Keratinocyte (primary cell): ENCODE results near the gene POLH. TPM values are rescaled to one million over a fixed set of nuclear protein-coding genes. Genes with fewer than 3 reads are reported as not detected.

Experiments used
- DNase-seq: peaks from one replicate; pipeline ENCODE4 v3.0.0-alpha.2; 2011; ENCODE audit warnings: low read depth, missing footprints, low spot score
- FAIRE-seq: peaks from 2 replicates; lab custom pipeline; 2011; peaks lifted over from hg19 to GRCh38; lab: Jason Lieb, UNC
- H2AFZ ChIP-seq: 2 replicates; pipeline ENCODE4 v1.6.0; 2012; ENCODE audit warnings: low read length, control low read depth, inconsistent platforms; ENCODE audit not compliant: control insufficient read depth
- H3K27ac ChIP-seq: 2 replicates; pipeline ENCODE4 v1.5.1; 2011; ENCODE audit warnings: low read length; ENCODE audit not compliant: control insufficient read depth, insufficient read depth
- H3K27me3 ChIP-seq: 3 replicates; pipeline ENCODE4 v1.6.0; 2011; ENCODE audit warnings: low read length; ENCODE audit not compliant: control insufficient read depth, insufficient read depth; ENCODE audit errors: extremely low read depth
- H3K36me3 ChIP-seq, 2 experiments: 2 replicates in 1 of 2; 3 replicates in 1 of 2; pipeline ENCODE4 v1.5.1; 2011; ENCODE audit warnings: low read length in 2 of 2, mild to moderate bottlenecking in 1 of 2; ENCODE audit not compliant: control insufficient read depth in 2 of 2, insufficient read depth in 2 of 2; ENCODE audit errors: extremely low read depth in 1 of 2
- H3K4me1 ChIP-seq: 3 replicates; pipeline ENCODE4 v1.5.1; 2011; ENCODE audit warnings: low read length; ENCODE audit not compliant: control insufficient read depth, insufficient read depth; ENCODE audit errors: extremely low read depth
- H3K4me2 ChIP-seq: 3 replicates; pipeline ENCODE4 v1.6.0; 2011; ENCODE audit warnings: low read depth, low read length; ENCODE audit not compliant: control insufficient read depth, insufficient read depth; ENCODE audit errors: extremely low read depth
- H3K4me3 ChIP-seq, 3 experiments: fragments of 200-600 bp in 1 of 3; sonication (generic) in 1 of 3; 2 replicates in 2 of 3; 3 replicates in 1 of 3; pipeline ENCODE4 v1.5.1; 2011 to 2016; ENCODE audit warnings: low read length in 3 of 3, mild to moderate bottlenecking in 3 of 3, control low read depth in 2 of 3, inconsistent platforms in 1 of 3, low read depth in 1 of 3, mixed read lengths in 1 of 3, mixed run types in 1 of 3, moderate library complexity in 1 of 3; ENCODE audit not compliant: control insufficient read depth in 2 of 3, insufficient read depth in 2 of 3; ENCODE audit errors: extremely low read depth in 1 of 3
- H3K79me2 ChIP-seq: 2 replicates; pipeline ENCODE4 v1.6.0; 2012; ENCODE audit warnings: low read length; ENCODE audit not compliant: control insufficient read depth, insufficient read depth
- H3K9ac ChIP-seq: 3 replicates; pipeline ENCODE4 v1.6.0; 2011; ENCODE audit warnings: low read length; ENCODE audit not compliant: control insufficient read depth, insufficient read depth; ENCODE audit errors: extremely low read depth
- H3K9me1 ChIP-seq: 3 replicates; pipeline ENCODE4 v1.6.0; 2011; ENCODE audit warnings: low read length; ENCODE audit not compliant: control insufficient read depth, insufficient read depth; ENCODE audit errors: extremely low read depth
- H3K9me3 ChIP-seq: 2 replicates; pipeline ENCODE4 v1.5.1; 2012; ENCODE audit warnings: low read depth, low read length; ENCODE audit not compliant: control insufficient read depth
- H4K20me1 ChIP-seq: 3 replicates; pipeline ENCODE4 v1.6.0; 2011; ENCODE audit warnings: low read length; ENCODE audit not compliant: control insufficient read depth, insufficient read depth; ENCODE audit errors: extremely low read depth
- CTCF ChIP-seq, 3 experiments: IDR thresholded peaks in 1 of 3; conservative IDR thresholded peaks in 1 of 3; optimal IDR thresholded peaks in 1 of 3; 2 replicates in 2 of 3; 3 replicates in 1 of 3; pipeline versions ENCODE3 to v1.5.1; 2011; ENCODE audit warnings: low read length in 3 of 3, mild to moderate bottlenecking in 3 of 3, moderate library complexity in 2 of 3, control low read depth in 1 of 3, inconsistent platforms in 1 of 3; ENCODE audit not compliant: insufficient read depth in 2 of 3; ENCODE audit errors: extremely low read depth in 1 of 3
- EZH2 ChIP-seq: IDR thresholded peaks from one replicate; pipeline ENCODE4 v1.6.1; 2012; ENCODE audit warnings: inconsistent platforms, mild to moderate bottlenecking, low read length, moderate library complexity
- dilution Hi-C: fragments of 300-500 bp; cut with MboI; formaldehyde crosslinking; loops from one replicate; pipeline ENCODE4 v1.7.0; 2020; ENCODE audit warnings: low sequenced_read_pairs; ENCODE audit not compliant: extremely low pct_ligation_motif_present
- polyA plus RNA-seq, 5 experiments: library from polyadenylated mRNA; depleted of rRNA in 3 of 5; stranded (reverse) in 3 of 5; stranded (forward) in 1 of 5; unstranded in 1 of 5; fragments of >200 nt; gene quantifications; 1 replicate in 1 of 5; 2 replicates in 3 of 5; 3 replicates in 1 of 5; pipeline versions ENCODE4 v1.2.1 to v1.2.3, GENCODE V29; 2011 to 2012; ENCODE audit warnings: missing spikeins in 2 of 5, low read depth in 1 of 5, low replicate concordance in 1 of 5

POLH gene
- polyA plus RNA-seq, 1 donor (not counting 4 experiments of a cell fraction or from before 2014, with no cell fraction given): 29.9 TPM

GRCh38 chr6:43578748-43579147 is 2.8 kb downstream of the POLH start:
- DNase-seq: no peak
- H3K79me2 ChIP-seq: peaks cover 67% of the 10 kb centered on the region
- H3K4me3 ChIP-seq: peak overlapping the region; percentile 18 to 36 (median 25)

GRCh38 chr6:43579171-43579570 is 3.2 kb downstream of the POLH start:
- H3K9ac ChIP-seq: no peak overlapping the region
- no peaks in the 10 kb centered on the region for H4K20me1 ChIP-seq
- H3K4me3 ChIP-seq: peak overlapping the region in 1 of 3 experiments; percentile 18
- H3K36me3 ChIP-seq: peaks cover 5 to 23% of the 10 kb centered on the region in 2 experiments
- FAIRE-seq (no peak), DNase-seq (no peak)
- dilution Hi-C loops: no loop called here
- TF ChIP-seq EZH2: no peak
- H3K9me1 ChIP-seq: no peaks in the 10 kb centered on the region
- H3K79me2 ChIP-seq: peaks cover 63% of the 10 kb centered on the region
- H3K9me3 ChIP-seq: no peaks in the 10 kb centered on the region
- H3K4me2 ChIP-seq: peak overlapping the region; percentile 67
- H3K4me1 ChIP-seq: peaks cover 11% of the 10 kb centered on the region
- H3K27me3 ChIP-seq: no peaks in the 10 kb centered on the region
- no peak overlapping the region for H2AFZ ChIP-seq
- no peak overlapping the region for H3K27ac ChIP-seq

More at GRCh38 chr6:43578748-43579147, 2.8 kb downstream of the POLH start:
- dilution Hi-C loops: no loop called here
- peaks cover 2 to 19% of the 10 kb centered on the region in 2 experiments for H3K36me3 ChIP-seq
- H4K20me1 ChIP-seq: no peaks in the 10 kb centered on the region
- H3K9me1 ChIP-seq: no peaks in the 10 kb centered on the region
- peaks cover 11% of the 10 kb centered on the region for H3K4me1 ChIP-seq
- no peak for TF ChIP-seq EZH2
- no peak for TF ChIP-seq CTCF (optimal IDR thresholded peaks at IDR 0.05 in 1 of 3, IDR thresholded peaks at IDR 0.05 in 1 of 3, conservative IDR thresholded peaks at IDR 0.05 in 1 of 3; ENCODE audit: extremely low read depth in 1 of 3, insufficient read depth in 2 of 3, low read length in 3 of 3)
- no peaks in the 10 kb centered on the region for H3K9me3 ChIP-seq
- no peak overlapping the region for H3K9ac ChIP-seq
- H3K27ac ChIP-seq: no peak overlapping the region
- H2AFZ ChIP-seq: no peak overlapping the region
- no peaks in the 10 kb centered on the region for H3K27me3 ChIP-seq
- peak overlapping the region; percentile 67 for H3K4me2 ChIP-seq
- no peak for FAIRE-seq

- H3K9me3 ChIP-seq: no peaks in the 10 kb centered on the region
- TF ChIP-seq EZH2 (no peak), CTCF (optimal IDR thresholded peaks at IDR 0.05 in 1 of 3, IDR thresholded peaks at IDR 0.05 in 1 of 3, conservative IDR thresholded peaks at IDR 0.05 in 1 of 3; ENCODE audit: extremely low read depth in 1 of 3, insufficient read depth in 2 of 3, low read length in 3 of 3) (no peak)
- H3K4me3 ChIP-seq: no peak overlapping the region
- H3K27me3 ChIP-seq: no peaks in the 10 kb centered on the region
- no peaks in the 10 kb centered on the region for H3K9me1 ChIP-seq
- H3K9ac ChIP-seq: no peak overlapping the region
- H2AFZ ChIP-seq: no peak overlapping the region
- peaks cover 14 to 30% of the 10 kb centered on the region in 2 experiments for H3K36me3 ChIP-seq
- H4K20me1 ChIP-seq: no peaks in the 10 kb centered on the region
- no peak overlapping the region for H3K4me2 ChIP-seq
- FAIRE-seq (no peak), DNase-seq (no peak)
- H3K4me1 ChIP-seq: peaks cover 12% of the 10 kb centered on the region
- H3K79me2 ChIP-seq: peaks cover 45% of the 10 kb centered on the region
- dilution Hi-C loops: no loop called here
- H3K27ac ChIP-seq: no peak overlapping the region
These were observed 6.9 kb downstream of the POLH start for GRCh38 chr6:43582911-43583310.
